Activated CD4-positive, alpha-beta T cell treated with anti-CD3 and anti-CD28 coated beads, Interleukin-2, amount 50 U/mL, for 16 hours (primary cell): ENCODE results near the gene SMIM22.

Experiments
- DNase-seq: peaks from one replicate; pipeline ENCODE4 v3.0.0-alpha.2; 2020

The SMIM22 gene, protein sequence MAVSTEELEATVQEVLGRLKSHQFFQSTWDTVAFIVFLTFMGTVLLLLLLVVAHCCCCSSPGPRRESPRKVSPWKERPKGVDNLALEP

DNA sequence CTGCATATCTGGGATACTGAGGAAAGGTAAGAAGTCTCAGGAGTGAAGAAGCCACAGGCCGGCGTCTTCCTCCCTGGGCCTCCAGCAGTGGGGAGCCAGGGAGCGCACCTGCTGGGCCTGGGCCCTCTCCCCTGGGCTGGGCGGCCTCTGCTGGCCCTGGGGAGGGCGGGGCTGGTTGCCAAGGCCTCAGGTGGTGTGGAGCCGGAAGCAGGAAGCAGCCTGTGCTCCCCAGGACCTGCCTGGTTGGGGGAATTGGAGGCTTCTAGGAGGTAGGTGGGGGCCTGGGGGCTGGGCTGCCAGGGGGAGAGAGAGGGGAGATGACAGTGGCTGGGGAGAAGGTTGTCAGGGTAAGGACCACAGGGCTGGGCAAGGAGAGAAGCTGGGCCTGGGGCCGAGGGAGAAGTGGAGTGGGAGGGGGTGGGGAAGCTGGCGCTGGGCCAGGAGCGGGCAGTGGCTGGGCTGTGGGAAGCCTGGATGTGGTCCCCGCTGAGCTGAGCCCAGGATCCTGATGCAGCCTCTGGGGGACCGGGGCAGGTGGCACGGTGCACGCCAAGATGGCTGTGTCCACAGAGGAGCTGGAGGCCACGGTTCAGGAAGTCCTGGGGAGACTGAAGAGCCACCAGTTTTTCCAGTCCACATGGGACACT, at the start of gene SMIM22:
TSS of gene SMIM22 (plus strand) at position 189 of the 647 bp plus-strand sequence. CDS start at position 555, 366 bp downstream.
- no peak for DNase-seq

DNA sequence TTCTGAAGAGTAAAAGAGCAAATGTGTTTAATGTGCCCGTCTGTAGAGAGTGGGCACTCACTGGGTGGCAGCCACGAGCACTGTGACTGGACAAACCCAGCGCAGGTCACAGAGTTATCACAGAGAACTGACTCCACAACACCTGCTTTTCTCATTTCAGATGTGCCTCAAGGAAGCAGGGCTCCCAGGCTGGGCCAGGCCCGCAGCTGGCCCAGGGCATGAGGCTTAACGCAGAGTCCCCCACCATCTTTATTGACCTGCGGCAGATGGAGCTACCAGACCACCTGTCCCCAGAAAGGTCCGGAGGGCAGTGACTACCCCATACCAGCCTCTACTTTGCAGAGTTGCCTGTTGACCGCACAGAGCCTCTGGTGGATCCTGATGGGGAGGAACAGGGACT, 49.0 kb upstream of the SMIM22 start:
- DNase-seq: no peak

DNA sequence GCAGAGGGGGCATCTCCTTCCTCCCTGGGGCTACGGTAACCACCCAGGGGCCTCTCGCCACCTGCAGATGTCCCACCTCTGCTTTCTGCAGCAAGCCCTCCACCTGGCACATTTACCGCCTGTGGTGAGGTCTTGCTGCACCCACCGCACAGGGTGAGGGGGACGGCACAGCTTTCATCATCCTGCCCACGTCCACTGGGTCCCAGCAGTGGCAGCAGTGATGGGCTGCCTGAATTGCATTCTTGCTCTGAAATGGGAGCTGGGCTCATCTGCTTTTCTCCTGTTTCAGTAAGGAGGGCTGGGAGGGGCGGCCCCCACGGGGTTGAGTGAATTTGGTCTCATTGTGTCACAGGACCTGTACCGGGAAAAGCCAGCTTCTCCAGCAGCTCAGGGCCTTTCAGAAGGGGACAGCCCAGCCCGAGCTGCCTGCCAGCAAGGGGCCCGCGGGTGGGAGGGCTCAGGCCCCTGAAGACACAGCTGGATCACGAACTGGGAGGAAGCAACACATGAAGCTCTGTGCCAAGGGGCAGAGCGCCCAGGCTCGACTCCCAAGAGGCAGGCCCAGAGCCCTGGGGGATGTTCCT, 48.1 kb upstream of the SMIM22 start:
- DNase-seq: no peak

DNA sequence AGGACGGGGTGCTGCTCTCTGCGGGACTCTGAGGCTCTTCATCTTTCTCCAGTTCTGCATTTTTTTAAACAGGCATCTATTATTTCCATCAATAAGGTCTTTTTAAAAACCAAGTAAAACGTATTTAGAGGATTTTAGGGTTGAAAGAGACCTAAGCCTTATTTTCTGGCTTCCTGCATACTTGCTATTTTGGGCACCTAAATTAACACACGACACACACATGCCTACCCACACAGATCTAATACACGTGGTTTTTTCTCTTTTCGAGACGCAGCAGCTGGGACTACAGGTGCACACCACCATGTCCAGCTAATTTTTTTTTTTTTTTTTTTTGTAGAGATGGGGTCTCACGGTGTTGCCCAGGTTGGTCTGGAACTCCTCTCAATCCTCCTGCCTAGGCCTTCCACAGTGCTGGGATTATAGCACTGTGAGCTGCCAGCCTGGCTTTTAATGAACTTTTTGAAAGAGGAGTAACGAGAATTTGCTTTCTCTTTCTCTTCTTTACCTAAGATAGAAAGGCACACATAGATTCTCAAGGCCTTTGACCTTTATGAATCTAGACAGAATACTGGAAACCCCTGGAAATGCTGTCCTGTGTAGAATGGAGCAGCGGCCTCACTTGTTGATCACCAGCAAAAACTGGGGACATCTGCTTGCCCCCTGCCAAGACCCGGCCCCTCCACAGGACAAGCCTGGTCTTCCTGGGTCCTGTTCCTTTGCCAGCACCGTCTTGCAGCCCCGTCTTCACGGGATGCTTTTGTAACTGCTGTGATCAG, 47.1 kb upstream of the SMIM22 start:
- no peak for DNase-seq

DNA sequence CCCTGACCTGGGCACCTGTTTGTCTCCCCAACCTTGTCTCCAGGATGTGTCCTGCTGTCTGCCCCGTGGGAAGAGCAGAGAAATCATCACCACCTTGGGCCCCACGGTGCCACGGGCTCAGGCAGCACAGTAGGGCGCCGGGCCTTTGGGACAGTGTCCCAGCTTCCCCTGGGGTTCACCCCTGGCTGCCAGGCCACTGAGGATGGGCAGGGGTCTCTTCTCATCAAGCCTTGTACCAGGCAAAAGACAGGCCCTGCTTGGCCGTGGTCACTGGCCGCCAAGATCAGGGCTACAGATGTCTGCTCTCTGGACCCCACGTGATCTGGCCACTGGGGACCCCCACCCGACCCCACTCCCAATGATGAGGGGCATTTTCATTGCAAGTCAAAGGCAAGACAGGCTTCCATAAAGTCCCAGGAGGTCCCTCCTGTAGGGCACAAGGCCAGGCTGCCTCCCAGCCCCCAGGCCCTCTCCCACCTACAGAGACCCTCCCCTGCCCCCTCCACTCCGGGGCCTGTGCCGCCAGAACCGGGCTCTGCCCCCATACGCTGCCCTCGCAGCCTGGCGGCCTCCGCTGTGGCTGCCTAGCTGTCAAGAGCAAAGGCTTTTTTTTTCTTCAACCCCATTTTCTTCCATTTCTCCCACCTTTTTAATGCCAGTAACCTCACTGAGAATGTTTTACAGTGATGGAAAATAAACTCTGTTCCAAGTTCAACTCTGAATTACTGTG, 46.3 kb upstream of the SMIM22 start:
- DNase-seq: no peak

DNA sequence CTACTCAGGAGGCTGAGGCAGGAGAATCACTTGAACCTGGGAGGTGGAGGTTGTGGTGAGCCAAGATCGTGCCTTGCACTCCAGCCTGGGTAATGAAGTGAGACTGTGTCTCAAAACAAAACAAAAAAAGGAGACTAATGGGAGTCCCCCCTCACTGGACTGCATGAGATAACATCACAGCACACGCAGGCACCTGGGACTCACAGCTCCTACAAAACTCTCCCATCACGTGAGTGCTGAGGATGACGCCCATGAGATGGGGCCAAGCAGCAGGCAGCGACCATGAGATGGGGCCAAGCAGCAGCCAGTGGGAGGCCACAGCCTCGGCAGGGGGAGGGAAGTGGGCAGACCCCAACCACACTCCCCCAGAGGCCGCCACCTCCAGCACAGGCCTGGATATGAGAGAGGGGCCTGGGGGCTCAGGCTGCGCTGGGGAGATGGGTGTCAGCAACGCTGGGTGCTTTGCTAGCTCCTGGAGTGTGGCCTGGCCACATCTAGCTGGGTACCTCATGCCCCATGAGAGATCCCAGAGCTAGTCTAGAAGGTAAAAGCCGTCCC, 45.4 kb upstream of the SMIM22 start:
- no peak for DNase-seq

DNA sequence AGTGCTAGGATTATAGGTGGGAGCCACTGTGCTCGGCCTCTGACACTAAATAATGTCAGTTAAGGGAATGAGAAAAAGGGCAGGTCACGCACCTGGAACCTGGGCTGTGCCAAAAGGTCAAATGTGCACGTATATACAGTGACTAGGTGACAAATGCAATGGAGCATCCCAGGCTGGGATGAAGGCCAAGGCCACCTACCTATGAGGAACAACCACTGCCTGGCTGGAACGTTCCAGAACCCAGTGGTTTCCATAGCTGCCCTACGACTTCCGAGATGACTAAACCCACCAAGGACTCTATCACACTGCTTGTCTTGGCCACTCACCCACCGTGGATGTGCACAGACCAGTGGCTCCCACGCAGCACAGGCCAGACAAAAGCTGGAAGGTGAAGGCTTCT, 44.3 kb upstream of the SMIM22 start:
- DNase-seq: no peak

DNA sequence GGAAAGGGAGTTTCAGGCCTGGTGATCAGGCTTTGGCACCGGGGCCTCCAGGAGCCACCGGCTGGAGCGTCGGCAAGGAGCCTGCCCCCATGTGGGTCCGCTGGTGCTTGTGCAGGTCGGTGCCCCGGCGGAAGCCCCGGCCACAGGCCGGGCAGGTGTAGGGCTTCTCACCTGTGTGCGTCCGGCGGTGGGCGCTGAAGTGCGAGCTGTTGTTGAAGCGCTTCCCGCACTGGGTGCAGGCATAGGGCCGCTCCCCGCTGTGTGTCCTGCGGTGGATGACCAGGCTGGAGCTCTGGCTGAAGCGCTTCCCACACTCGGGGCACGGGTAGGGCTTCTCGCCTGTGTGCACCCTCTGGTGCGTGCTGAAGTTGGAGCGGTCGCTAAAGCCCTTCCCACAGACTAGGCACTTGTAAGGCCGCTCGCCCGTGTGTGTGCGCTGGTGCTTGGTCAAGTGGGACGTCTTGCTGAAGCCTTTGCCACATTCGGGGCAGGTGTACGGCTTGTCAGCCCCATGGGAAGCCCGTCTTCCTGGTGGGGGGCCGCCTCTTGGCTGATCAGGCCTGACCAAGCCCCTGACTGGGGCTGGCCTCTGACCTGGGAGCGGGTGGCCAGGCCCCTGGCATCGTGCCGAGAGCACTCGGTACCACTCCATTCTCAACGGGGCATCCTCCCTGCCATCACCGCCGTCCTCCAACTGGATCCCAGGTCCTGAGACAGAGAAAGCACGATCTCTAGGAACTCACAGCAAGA, 42.6 kb upstream of the SMIM22 start:
- DNase-seq: no peak

DNA sequence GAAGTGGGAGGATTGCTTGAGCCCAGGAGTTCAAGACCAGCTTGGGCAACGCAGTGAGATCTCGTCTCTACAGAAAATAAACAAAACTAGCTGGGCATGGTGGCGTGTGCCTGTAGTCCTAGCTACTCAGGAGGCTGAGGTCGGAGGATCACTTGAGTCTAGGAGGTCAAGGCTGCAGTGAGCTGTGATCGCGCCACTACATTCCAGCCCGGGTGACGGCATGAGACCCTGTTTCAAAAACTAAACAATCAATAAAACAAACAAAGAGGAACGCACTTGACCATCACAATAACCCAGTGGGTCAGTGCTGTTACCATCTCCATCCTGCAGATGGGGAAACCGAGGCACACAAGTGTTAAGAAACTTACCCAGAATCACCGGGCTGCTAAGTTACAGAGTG, 41.9 kb upstream of the SMIM22 start:
- DNase-seq: no peak

DNA sequence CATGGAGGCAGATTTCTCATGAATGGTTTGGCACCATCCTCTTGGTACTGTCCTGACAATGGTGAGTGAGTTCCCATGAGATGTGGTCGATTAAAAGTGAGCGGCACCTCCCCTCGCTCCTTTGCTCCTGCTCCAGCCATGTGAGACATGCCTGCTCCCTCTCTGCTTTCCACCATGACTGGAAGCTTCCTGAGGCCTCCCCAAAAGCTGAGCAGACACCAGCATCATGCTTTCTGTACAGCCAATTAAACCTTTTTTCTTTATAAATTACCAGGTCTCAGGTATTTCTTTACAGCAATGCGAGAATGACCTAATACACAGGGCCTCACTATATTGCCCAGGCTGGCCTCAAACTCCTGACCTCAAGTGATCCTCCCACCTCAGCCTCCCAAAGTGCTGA, 40.3 kb upstream of the SMIM22 start:
- no peak for DNase-seq

DNA sequence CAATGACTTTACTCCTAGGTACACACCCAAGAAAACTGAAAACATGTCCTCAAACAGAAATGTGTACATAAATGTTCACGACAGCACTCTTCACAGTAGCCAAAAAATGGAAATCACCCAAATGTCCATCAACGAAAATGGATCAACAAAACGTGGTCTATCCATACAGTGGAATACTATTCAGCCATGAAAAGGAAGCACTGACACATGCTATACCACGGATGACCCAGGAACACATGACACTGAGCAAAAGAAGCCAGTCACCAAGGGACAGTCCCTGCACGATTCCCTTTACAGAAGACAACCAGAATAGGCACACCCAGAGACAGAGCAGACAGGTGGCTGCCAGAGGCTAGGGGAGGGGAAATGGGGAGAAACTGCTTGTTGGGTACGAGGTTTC, 39.5 kb upstream of the SMIM22 start:
- DNase-seq: no peak

DNA sequence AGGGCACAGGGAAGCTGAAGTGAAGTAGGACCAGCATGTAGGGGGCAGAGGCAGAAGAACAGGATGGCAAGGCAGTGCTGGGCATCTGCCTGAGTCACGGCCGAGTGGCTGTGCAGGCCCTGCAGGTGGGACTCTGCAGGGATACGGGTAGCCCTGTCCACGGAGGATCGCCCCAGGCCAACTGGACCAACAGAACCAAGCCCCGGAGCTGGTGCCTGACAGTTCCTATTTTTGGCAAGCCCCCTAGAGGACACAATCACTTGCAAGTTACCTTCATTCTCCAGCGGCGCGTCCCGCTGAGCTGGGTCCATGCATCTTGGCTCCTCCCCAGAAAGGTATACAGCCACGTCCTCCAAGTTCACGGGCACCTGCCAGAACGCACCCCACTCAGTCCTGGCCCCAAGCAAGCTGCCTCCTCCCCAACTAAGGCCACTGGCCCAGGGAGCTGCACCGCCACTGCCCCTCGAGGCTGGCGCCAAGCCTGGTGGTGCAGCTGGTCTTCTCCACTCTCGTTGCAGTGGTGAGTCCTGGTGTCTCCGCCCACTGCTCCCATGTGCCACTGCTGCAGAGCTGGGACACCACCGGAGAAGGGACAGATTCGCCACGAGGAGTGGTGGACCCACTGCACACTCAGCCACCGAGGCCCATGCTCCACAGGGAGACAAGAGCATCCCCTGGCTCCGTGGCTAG, 34.8 kb upstream of the SMIM22 start:
- no peak for DNase-seq

DNA sequence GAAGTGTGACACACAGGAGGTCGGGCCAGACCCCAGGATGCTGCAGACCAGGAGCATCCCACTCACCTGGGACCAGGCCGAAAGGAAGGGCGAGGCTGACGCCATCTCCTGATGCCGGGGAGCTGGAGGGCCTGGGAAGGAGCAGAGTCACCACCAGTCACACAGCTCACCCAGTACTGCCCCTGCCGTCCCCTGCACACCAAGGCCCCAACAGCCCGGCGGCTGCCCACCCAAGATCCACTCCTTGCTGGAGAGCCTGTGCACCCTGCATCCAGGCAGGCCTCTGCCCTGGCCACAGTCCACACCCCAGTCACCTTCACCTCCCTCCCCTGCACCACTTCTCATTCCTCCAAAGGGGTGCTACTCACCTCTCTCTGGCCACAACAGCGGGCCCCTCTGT, 33.0 kb upstream of the SMIM22 start:
- no peak for DNase-seq

DNA sequence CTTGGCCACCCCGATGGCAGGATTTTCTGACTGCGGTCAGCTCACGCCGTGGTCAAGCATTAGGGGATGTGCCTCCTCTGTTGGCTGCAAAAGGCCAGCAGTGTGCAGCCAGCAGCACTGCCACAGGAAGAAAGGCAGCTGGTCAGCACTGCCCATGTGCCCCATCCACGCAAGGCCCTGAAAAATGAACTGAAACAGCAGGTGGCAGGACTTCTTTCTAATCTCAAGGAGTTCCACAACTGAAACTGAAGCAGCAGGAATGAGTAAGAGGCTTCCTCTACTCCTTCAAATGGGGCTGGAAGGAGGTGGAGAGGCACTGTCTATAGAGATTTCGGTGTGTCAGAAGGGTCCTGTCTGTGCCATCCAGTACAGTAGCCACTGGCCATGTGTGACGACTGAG, 31.4 kb upstream of the SMIM22 start:
- no peak for DNase-seq

DNA sequence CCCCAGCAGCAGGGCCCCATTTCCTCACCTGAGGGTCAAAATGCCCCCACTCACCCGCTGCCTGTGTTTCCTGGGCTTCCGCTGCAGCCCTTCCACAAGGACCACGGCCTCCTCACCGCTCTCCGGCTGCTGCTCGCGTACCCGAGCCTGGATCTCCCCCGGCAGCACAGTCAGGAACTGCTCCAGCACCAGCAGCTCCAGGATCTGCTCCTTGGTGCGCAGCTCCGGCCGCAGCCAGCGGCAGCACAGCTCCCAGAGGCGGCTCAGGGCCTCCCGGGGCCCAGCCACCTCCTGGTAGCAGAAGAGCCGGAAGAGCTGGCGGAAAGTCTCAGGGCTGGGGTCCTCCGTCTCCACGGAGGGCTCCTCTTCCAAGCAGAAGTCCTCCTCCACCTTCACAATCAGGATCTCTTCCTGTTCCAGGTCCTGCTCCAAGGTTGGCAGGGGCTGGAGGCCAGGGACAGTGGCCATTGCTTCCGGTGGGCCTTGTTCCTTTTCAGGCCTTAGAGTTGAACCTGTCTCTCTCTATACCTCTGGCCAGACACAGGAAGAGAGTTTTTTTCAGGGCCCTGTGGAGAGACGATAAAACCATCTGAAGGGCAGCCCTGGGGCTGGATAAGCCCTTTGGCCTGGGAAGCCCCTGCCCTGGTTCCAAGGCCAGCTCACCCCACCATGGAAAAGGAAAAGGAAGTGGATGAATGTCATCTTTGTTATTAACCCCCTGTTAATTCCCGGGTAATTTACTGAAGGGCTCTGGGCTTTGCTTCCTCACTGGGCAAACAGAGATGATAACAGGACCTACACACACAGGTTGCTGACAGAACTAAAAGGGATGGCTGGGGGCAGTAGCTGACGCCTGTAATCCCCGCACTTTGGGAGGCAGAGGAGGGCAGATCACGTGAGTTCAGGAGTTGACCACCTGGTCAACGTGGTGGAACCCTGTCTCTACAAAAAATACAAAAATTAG, 29.4 kb upstream of the SMIM22 start:
- DNase-seq: no peak

DNA sequence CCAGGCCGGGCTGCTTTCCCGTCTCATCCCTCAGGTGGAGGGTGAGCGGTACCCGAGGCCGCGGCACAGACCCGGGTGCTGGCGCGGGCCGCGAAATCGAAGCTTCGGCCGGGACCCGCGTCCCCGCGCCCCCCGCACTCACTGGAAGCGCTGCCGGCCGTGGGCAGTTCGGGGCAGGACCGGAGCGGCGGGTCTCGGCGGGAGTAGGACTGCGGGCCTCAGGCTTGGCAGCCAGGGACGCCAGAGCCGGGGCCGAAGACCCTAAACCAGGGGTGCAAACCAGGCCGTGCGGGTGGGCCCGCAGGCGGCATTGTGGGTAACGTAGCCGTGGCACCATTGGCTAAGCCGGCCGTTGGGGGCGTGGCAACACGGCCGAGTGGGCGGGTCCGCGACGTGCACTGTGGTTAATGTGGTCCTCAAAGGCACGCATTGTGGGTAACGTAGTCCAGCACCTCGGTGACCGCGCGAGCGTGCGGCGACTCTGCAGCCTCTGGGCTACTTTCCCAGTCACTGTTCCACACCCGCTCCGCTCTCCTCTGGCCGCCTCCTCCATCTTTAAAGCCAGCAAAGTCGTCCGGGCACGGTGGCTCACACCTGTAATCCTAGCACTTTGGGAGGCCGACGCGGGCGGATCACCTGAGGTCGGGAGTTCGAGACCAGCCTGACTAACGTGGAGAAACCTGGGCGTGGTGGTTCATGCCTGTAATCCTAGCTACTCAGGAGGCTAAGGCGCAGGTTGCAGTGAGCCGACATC, 28.1 kb upstream of the SMIM22 start, which contains the start of gene ZNF500:
TSS of gene ZNF500 (minus strand) at position 288 of the 754 bp plus-strand sequence. CDS start 1,184 bp downstream, outside the sequence.
- DNase-seq: peak; percentile 98

DNA sequence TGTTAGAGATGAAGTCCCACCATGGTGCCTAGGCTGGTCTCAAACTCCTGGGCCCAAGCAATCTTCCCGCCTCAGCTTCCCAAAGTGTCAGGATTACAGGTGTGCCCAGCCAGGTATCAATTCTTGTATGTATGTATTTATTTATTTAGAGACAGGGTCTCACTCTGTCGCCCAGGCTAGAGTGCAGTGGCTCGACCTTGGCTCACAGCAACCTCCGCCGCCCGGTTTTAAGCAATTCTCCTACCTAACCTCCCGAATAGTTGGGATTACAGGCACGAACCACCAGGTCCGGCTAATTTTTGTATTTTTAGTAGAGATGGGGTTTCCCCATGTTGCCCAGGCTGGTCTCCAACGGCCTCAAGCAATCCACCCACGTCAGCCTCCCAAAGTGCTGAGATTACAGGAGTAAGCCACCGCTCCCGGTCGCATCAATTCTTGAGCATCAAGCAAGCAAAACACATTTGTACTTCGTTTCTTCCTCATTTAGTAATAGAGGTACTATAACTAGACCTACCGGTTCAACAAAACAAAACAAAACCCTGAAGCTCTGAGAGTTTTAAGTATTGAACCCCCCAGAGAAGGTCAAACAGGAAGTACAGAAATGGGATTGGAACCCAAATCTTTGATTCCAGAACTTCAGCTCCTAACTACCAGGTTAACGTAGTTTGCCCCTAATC, 27.2 kb upstream of the SMIM22 start:
- no peak for DNase-seq

DNA sequence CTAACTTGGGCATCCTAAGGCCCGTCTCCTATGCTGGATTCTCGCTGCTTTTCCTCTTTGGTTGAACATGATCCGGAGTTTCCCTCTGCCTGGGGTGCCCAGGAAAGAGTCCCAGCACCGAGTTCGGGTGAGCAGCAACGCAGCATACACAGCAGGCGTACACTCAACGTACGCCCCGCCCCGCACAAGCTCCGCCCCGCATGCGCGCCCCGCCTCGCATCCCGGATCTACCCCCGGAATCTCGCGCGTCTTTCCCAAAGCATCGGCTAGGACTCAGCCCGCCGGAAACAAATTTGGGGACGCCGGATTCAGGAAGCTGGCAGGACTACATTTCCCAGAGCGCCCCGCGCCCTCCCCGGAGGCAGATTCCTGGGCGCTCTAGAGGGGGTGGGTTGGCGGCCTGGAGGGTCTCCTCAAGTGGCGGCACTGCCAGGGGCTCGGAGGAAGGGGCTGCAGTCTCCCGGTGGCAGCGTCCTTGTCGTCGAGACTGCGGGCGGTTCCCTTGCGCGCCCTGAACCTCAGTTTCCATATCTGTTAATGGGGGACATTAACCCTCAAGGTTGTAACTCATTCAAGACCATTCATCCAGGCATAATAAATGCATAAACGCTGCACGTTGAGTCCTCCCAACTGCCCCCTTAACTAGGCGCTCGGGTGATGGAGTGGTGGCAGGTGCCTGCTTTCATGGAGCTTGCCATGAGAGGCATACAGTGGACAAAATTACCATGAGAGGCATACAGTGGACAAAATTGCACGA, 26.4 kb upstream of the SMIM22 start:
- DNase-seq: peak; percentile 92
